ENCODE measurements around the gene BANF2.

GRCh38 chr20:17655286-17655651 lies 44.5 kb upstream of the BANF2 start:
- TF ChIP-seq CTCF (IDR thresholded peaks at IDR 0.05; ENCODE audit: borderline replicate concordance, extremely low read depth, low read length, poor library complexity, severe bottlenecking) (no peak), EZH2 (IDR thresholded peaks at IDR 0.05; ENCODE audit: borderline replicate concordance, low read depth, low read length, severe bottlenecking) (no peak)
